Measurements from ENCODE around the gene GAR1. TPM values are rescaled to one million over a fixed set of nuclear protein-coding genes. Genes with fewer than 3 reads are reported as not detected.

Gene GAR1
- total RNA-seq, 4 donors from 2014 or later: 2.1 to 4.9 (median 4.2) TPM; not detected in 1

DNA sequence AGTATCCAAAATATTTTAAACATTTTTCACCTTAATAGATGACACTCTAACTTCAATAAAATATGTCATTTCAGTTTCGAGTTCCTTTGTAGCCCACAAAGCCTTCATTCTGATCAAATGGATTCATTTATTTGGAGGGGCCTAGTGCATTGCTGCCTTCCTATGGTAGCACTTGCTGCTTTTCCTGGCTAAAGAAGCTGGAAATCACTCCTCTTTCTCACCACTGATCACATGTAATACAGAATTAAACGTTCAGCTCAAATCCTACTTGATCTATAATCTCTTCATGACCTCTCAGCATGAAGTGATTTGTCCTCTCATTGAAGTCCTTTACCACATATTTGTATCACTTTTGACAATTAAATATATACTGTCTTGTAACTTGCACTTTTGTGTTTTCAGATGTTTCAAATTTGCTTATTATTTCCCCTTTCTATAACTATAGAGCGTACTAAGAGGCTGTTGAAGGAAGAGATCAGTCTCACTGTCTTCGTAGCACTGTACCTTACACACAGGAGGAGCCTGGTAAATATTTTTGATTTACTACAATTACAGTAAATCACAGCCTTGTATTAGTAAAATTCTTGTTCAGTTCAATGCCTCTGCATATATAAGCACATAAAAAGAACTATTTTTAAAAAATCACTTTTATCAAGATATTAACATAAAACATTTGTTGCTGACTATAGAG is 14.3 kb upstream of the GAR1 start:
- Histone ChIP-seq H3K27me3 (no peaks in the 10 kb centered on the region), H3K4me3 (peak overlapping the region in 2 of 4 donors; percentile 15 to 24), H3K36me3 (no peaks in the 10 kb centered on the region), H3K9me3 (no peaks in the 10 kb centered on the region), H3K27ac (peak overlapping the region in 1 of 4 donors; percentile 15), H3K4me1 (no peaks in the 10 kb centered on the region)
- DNase-seq: no peak
- TF ChIP-seq POLR2A (IDR thresholded peaks at IDR 0.05): no peak
- TF ChIP-seq, protein P1, sequence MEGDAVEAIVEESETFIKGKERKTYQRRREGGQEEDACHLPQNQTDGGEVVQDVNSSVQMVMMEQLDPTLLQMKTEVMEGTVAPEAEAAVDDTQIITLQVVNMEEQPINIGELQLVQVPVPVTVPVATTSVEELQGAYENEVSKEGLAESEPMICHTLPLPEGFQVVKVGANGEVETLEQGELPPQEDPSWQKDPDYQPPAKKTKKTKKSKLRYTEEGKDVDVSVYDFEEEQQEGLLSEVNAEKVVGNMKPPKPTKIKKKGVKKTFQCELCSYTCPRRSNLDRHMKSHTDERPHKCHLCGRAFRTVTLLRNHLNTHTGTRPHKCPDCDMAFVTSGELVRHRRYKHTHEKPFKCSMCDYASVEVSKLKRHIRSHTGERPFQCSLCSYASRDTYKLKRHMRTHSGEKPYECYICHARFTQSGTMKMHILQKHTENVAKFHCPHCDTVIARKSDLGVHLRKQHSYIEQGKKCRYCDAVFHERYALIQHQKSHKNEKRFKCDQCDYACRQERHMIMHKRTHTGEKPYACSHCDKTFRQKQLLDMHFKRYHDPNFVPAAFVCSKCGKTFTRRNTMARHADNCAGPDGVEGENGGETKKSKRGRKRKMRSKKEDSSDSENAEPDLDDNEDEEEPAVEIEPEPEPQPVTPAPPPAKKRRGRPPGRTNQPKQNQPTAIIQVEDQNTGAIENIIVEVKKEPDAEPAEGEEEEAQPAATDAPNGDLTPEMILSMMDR (IDR thresholded peaks at IDR 0.05): no peak

DNA sequence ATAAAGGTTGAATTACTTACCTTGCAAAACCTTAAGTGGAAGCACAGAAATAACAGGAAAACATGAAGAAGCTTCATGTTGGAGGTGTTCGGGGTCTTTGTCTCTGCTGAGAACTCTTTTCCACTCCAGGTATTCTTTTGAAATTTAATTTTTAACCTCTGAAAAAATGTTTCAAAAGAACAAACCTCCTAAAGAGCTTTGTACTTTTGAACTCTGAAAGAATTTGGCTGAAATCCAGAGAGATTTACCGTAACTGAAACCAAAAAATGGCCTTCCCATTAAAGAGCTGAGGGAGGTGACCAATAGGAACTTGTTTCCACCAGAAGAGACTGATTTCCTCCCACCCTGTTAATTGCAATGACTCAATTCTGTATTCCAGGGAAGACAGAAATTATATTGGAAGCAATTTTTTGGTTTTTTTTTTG is 13.7 kb upstream of the GAR1 start, which contains the start of gene CFI:
Gene CFI, minus strand, starts transcription at position 105 of the 425 bp plus-strand sequence. Its CDS starts 28 bp downstream, at position 77.
- H3K27me3 ChIP-seq: no peaks in the 10 kb centered on the region
- DNase-seq: no peak
- peak within 1 kb of the TSS in 2 of 4 donors; percentile 15 to 24 for H3K4me3 ChIP-seq
- no peaks in the 10 kb centered on the region for H3K9me3 ChIP-seq
- peak within 1 kb of the TSS in 1 of 4 donors; percentile 15 for H3K27ac ChIP-seq
- no peaks in the 10 kb centered on the region for H3K4me1 ChIP-seq
- no peaks in the 10 kb centered on the region for H3K36me3 ChIP-seq
- TF ChIP-seq POLR2A (IDR thresholded peaks at IDR 0.05): no peak
- TF ChIP-seq, protein P1 (IDR thresholded peaks at IDR 0.05): no peak

DNA sequence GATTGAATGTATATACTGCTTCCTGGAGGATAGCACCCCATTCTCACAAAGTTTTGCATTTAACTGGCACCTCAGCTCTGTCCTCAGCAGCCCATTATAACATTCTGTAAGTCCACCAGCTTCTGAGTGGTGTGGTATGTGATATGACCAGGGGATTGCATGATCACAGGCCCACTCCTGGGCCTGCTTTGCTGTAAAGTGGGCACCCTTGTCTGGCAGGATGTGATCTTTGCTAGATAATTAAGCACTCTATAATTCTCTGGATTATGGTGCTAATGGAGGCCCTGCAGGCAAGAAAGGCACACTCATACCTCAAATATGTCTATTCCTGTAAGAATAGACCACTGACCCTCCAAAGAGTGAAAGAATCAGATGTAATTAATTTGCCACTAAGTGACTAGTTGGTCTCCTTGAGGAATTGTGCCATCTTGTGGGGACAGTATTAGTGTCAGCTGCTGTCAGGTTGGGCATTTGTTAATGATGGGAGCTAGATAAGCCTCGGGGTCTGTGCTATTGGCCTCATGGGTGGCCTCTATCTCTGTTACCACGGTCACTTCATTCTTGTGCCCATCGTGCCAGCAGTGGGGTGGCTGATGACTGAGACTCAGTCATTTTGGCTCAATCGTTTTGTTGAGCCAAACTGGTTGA is 11.5 kb upstream of the GAR1 start:
- H3K4me3 ChIP-seq: no peak overlapping the region
- TF ChIP-seq POLR2A (IDR thresholded peaks at IDR 0.05): no peak
- TF ChIP-seq, protein P1 (IDR thresholded peaks at IDR 0.05): peak in 4 of 6 experiments; percentile 39 to 68 (median 66)
- no peaks in the 10 kb centered on the region for H3K27me3 ChIP-seq
- H3K9me3 ChIP-seq: no peaks in the 10 kb centered on the region
- no peak overlapping the region for H3K27ac ChIP-seq
- H3K4me1 ChIP-seq: no peaks in the 10 kb centered on the region
- DNase-seq: peak in 1 of 3 donors; percentile 52
- H3K36me3 ChIP-seq: no peaks in the 10 kb centered on the region

DNA sequence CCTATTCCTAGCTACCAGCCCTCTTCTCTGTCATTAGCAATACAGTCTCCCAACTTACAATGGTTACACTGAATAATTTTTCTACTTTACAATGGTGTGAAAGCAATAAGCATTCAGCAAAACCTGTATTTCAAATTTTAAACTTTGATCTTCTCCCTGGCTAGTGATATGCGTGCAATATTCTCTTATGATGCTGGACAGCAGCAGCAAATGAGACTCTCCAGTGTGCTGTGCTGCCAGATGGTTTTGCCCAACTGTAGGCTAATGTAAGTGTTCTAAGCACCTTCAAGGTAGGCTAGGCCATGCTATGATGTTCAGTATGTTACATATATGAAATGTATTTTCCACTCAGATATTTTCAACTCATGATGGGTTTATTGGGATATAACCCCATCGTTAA is 5.9 kb upstream of the GAR1 start:
- Histone ChIP-seq H3K27ac (no peak overlapping the region), H3K4me3 (no peak overlapping the region), H3K9me3 (no peaks in the 10 kb centered on the region), H3K27me3 (no peaks in the 10 kb centered on the region), H3K4me1 (no peaks in the 10 kb centered on the region), H3K36me3 (no peaks in the 10 kb centered on the region)
- TF ChIP-seq POLR2A (IDR thresholded peaks at IDR 0.05): no peak
- TF ChIP-seq, protein P1 (IDR thresholded peaks at IDR 0.05): no peak
- no peak for DNase-seq

DNA sequence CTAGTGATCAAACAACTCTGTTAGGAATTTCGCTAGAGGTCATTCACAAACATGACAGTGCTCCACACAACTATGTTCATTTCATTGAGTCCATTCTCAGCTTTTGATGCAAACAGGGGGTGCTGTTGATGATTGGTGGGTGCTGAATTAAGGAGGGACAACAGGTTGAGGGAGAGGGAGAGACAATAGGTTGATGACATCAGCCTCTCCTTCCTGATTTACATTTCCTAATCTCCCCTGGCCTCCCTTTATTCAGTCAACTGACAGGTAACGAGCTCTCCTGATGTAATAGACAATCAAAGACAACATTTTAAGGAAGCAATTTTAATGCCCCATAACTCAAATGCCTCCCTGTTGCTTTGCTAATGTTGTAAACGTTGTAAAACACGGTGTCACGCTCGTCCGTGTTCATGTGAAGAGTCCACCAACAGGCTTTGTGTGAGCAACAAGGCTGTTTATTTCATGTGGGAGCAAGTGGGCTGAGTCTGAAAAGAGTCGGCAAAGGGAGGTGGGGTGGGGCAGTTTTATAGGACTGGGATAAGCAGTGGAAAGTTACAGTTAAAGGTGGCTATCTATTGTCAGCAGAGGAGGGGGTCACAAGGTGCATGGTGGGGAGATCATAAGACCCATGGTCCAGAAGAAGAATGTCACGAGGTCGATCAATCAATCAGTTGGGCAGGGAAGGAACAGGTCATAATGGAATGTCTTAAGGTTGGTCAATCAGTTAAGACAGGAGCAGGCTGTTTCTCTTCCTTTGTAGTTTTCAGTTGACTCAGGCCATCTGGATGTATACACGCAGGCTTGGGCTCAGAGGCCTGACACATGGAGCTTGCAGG is 4.8 kb upstream of the GAR1 start:
- Histone ChIP-seq H3K4me3 (no peak overlapping the region), H3K27ac (no peak overlapping the region), H3K36me3 (no peaks in the 10 kb centered on the region), H3K4me1 (no peaks in the 10 kb centered on the region), H3K27me3 (no peaks in the 10 kb centered on the region), H3K9me3 (no peaks in the 10 kb centered on the region)
- TF ChIP-seq, protein P1 (IDR thresholded peaks at IDR 0.05): no peak
- no peak for TF ChIP-seq POLR2A (IDR thresholded peaks at IDR 0.05)
- DNase-seq: no peak

Data from Peyer's patch (tissue), 4 donors.